ENCODE measurements around the gene KNDC1. TPM values are rescaled to one million over a fixed set of nuclear protein-coding genes. Genes with fewer than 3 reads are reported as not detected.
A peak's percentile ranks its signal among the peaks of the same experiment; 100 is the strongest.

KNDC1 gene
- total and polyA plus RNA-seq, 2 of the 4 experiments (the other 2 are of a cell fraction) = 0.18 to 1.1 TPM

DNA sequence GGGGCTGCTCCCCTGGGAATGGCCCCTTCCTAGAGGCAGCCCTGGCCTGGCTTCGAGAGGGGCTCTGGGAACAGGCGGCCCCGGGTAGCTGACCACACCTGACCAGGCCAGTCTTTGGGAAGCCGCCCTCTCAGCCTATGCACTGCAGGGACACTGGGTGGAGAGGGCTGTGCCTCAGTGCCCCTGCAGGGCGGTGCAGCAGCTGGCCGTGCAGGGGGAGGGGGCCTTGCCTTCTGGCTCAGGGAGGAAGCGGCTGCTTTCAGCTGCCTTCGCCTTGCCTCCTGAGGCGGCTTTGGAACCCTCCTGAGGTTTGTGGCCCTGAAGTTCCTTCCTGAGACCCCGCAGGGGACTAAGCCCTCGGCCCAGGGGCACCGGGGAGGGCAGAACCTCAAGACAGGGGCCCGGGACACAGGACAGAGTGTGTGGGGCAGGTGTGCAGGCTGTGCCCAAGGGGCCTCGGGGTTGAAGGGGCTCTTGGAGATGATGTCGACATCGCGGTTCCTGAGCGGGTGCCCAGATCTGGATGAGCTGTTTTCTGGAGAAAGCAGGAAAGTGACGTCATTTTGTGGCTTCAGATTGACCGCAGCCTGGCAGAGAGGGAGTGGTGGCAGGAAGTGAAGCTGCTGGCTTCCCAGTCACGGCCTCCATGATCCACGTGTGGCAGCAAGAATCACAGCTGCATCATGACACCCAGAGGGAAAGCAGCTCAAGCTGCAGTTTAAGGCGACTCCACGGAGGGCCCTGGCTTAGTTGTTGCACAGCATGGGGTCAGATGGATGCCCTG, 99.0 kb downstream of the KNDC1 start:
- ChIA-PET CTCF (interaction anchor here (0.6 kb wide), 1 partner anchor 113 kb away, joined by 4 read pairs; no protein-coding TSS in a partner anchor), POLR2A (ENCODE audit: unreplicated experiment) (interaction anchor here (0.6 kb wide), 2 partner anchors 20 to 129 kb away, joined by 3 to 4 read pairs; no protein-coding TSS in a partner anchor)
- peak overlapping the region; percentile 29; the same call in 1 of the 2 replicates for H3K9ac ChIP-seq (ENCODE audit: low read depth, low read length)

More for the DNA sequence above, 99.0 kb downstream of the KNDC1 start:
- H2BK15ac ChIP-seq (ENCODE audit: low read depth, low read length) = peak overlapping the region; percentile 29; the same call in 1 of the 3 replicates
- peak overlapping the region; percentile 62; the same call in 1 of the 2 replicates for H3K23ac ChIP-seq (ENCODE audit: low read depth, low read length)
- intact Hi-C loops (cut with micrococcal nuclease) = loop anchor here (5.0 kb wide), 1 partner anchor 112 kb away; no protein-coding TSS in a partner anchor
- H2BK20ac ChIP-seq (ENCODE audit: low read depth, low read length) = peak overlapping the region; percentile 96
- peak overlapping the region; percentile 94 for H4K91ac ChIP-seq (ENCODE audit: insufficient read depth, low read depth, low read length)
- H2BK120ac ChIP-seq (ENCODE audit: low read depth, low read length) = peak overlapping the region; percentile 91
- TF ChIP-seq NFE2L2 (IDR thresholded peaks at IDR 0.05; ENCODE audit: low read depth, low read length) = peak; percentile 49
- peak; percentile 1; the same call in 1 of the 2 replicates for TF ChIP-seq MAFK (IDR thresholded peaks at IDR 0.05; ENCODE audit: low read depth, low read length)
- TF ChIP-seq RCOR1 (IDR thresholded peaks at IDR 0.05; ENCODE audit: insufficient replicate concordance, low read length) = no peak
- TF ChIP-seq, protein P1, sequence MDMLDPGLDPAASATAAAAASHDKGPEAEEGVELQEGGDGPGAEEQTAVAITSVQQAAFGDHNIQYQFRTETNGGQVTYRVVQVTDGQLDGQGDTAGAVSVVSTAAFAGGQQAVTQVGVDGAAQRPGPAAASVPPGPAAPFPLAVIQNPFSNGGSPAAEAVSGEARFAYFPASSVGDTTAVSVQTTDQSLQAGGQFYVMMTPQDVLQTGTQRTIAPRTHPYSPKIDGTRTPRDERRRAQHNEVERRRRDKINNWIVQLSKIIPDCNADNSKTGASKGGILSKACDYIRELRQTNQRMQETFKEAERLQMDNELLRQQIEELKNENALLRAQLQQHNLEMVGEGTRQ (IDR thresholded peaks at IDR 0.05; ENCODE audit: low read depth, low read length) = peak; percentile 78
- peak; percentile 96 for TF ChIP-seq FOS (IDR thresholded peaks at IDR 0.05; ENCODE audit: low read depth, low read length)
- TF ChIP-seq, protein P2, sequence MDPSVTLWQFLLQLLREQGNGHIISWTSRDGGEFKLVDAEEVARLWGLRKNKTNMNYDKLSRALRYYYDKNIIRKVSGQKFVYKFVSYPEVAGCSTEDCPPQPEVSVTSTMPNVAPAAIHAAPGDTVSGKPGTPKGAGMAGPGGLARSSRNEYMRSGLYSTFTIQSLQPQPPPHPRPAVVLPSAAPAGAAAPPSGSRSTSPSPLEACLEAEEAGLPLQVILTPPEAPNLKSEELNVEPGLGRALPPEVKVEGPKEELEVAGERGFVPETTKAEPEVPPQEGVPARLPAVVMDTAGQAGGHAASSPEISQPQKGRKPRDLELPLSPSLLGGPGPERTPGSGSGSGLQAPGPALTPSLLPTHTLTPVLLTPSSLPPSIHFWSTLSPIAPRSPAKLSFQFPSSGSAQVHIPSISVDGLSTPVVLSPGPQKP (IDR thresholded peaks at IDR 0.05; ENCODE audit: borderline replicate concordance, low read depth, low read length) = no peak
- peak; percentile 52; the same call in 1 of the 2 replicates for TF ChIP-seq MAZ (IDR thresholded peaks at IDR 0.05; ENCODE audit: borderline replicate concordance, low read depth, low read length)
- TF ChIP-seq BHLHE40 (IDR thresholded peaks at IDR 0.05; ENCODE audit: low read depth, low read length) = peak; percentile 90
- peak; percentile 96 for TF ChIP-seq CEBPB (IDR thresholded peaks at IDR 0.05; ENCODE audit: low read depth, low read length)
- TF ChIP-seq MXI1 (IDR thresholded peaks at IDR 0.05; ENCODE audit: borderline replicate concordance, low read depth, low read length) = peak; percentile 93
- H3K79me1 ChIP-seq (ENCODE audit: low read depth in 1 of 2, low read length in 2 of 2) = peaks cover 0 to 4% of the 10 kb centered on the region in 2 experiments; a peak in 1 of 4 replicates
- no TSS peak for BruUV-seq (replicated peaks)
- WGBS, 2 experiments (ENCODE audit: extremely low coverage in 2 of 2, insufficient read length in 1 of 2) = 19% methylated on average over 7 of the region's 24 CpGs; no CpG with 5 or more reads in 1 of the 2 experiments
- peak overlapping the region; percentile 96 for H3K4ac ChIP-seq (ENCODE audit: low read depth, low read length)
- H3K9me1 ChIP-seq (ENCODE audit: insufficient read depth, low read length) = peaks cover 18% of the 10 kb centered on the region
- peak overlapping the region; percentile 93 for H2AK9ac ChIP-seq (replicated peaks; ENCODE audit: low read depth, low read length, poor library complexity)
- in situ Hi-C loops (cut with MboI; ENCODE audit: low sequenced_read_pairs) = loop anchor here (25.0 kb wide), 1 partner anchor 597 kb away; no protein-coding TSS in a partner anchor
- peak; percentile 75 for ATAC-seq (ENCODE audit: low read depth)
- H4K5ac ChIP-seq (ENCODE audit: low read depth, low read length) = peak overlapping the region; percentile 58
- peak overlapping the region; percentile 69 for H3K18ac ChIP-seq (ENCODE audit: low read depth, low read length)
- peak overlapping the region; percentile 88 for H2BK5ac ChIP-seq (ENCODE audit: low read depth, low read length, poor library complexity, severe bottlenecking)
- H3K9me3 ChIP-seq (ENCODE audit: control insufficient read depth, insufficient read depth, low read length) = no peaks in the 10 kb centered on the region
- dilution Hi-C loops (cut with HindIII; ENCODE audit: low sequenced_read_pairs, unreplicated experiment) = no loop called here
- H2AFZ ChIP-seq (replicated peaks; ENCODE audit: low read length, poor library complexity) = peak overlapping the region; percentile 75
- no peaks in the 10 kb centered on the region for H3K27me3 ChIP-seq (ENCODE audit: control insufficient read depth, insufficient read depth, low read length)
- H4K20me1 ChIP-seq (ENCODE audit: insufficient read depth, low read length) = no peaks in the 10 kb centered on the region
- no peak overlapping the region for H3K4me3 ChIP-seq (ENCODE audit: insufficient read depth, low read depth, low read length)
- DNase-seq = peak; percentile 100
- peak overlapping the region; percentile 56 to 86 for H4K8ac ChIP-seq (ENCODE audit: low read depth in 2 of 2, low read length in 2 of 2)
- H3K4me1 ChIP-seq (ENCODE audit: control insufficient read depth, insufficient read depth, low read length) = peaks cover 21% of the 10 kb centered on the region
- peak overlapping the region; percentile 11; the same call in 1 of the 2 replicates for H3K4me2 ChIP-seq (ENCODE audit: low read depth, low read length)
- H3K14ac ChIP-seq (replicated peaks; ENCODE audit: low read depth, low read length) = peak overlapping the region; percentile 88
- no peaks in the 10 kb centered on the region for H3K36me3 ChIP-seq (ENCODE audit: control insufficient read depth, insufficient read depth, low read length)
- H3K56ac ChIP-seq (ENCODE audit: extremely low read depth, insufficient read depth, low read length) = no peak overlapping the region
- H2AK5ac ChIP-seq (ENCODE audit: low read depth, low read length) = peak overlapping the region; percentile 98
- peak overlapping the region; percentile 80 for H3K27ac ChIP-seq (ENCODE audit: insufficient read depth, low read length)
